HepG2 (cell line): Measurements from ENCODE around the gene GPN2. TPM values are rescaled to one million over a fixed set of nuclear protein-coding genes. Genes with fewer than 3 reads are reported as not detected.

Source experiments
- CSRNP1 ChIP-seq: sonication (generic); formaldehyde crosslinking; IDR thresholded peaks from 2 replicates; pipeline ENCODE4 v1.8.1; 2023; ENCODE audit warnings: mild to moderate bottlenecking, missing genetic modification reagents
- GLI4 ChIP-seq: sonication (generic); formaldehyde crosslinking; IDR thresholded peaks from 2 replicates; pipeline ENCODE4 v1.5.1; 2020; ENCODE audit warnings: missing genetic modification reagents, mild to moderate bottlenecking, moderate library complexity, borderline replicate concordance
- KLF11 ChIP-seq: IDR thresholded peaks from 2 replicates; pipeline ENCODE4 v1.6.1; 2016; ENCODE audit warnings: missing compliant biosample characterization
- MTF2 ChIP-seq: sonication (generic); formaldehyde crosslinking; IDR thresholded peaks from 2 replicates; pipeline ENCODE4 v1.5.0; 2020; ENCODE audit warnings: missing genetic modification reagents, borderline replicate concordance
- NR0B2 ChIP-seq: sonication (generic); formaldehyde crosslinking; IDR thresholded peaks from 2 replicates; pipeline ENCODE4 v1.4.0; 2020; ENCODE audit warnings: mild to moderate bottlenecking, missing genetic modification reagents
- RAD21 ChIP-seq: fragments of 450-650 bp; formaldehyde crosslinking; IDR thresholded peaks from 2 replicates; pipeline ENCODE4 v1.5.0; 2020; ENCODE audit warnings: mild to moderate bottlenecking
- TFAP4 ChIP-seq: sonication (generic); IDR thresholded peaks from 2 replicates; pipeline ENCODE4 v1.6.1; 2016; ENCODE audit warnings: low read depth, borderline replicate concordance
- ZBED4 ChIP-seq: sonication (generic); formaldehyde crosslinking; IDR thresholded peaks from 2 replicates; pipeline ENCODE4 v1.4.0; 2020; ENCODE audit warnings: missing genetic modification reagents, borderline replicate concordance
- ZBTB26 ChIP-seq: IDR thresholded peaks from 2 replicates; pipeline ENCODE4 v1.6.1; 2016; ENCODE audit warnings: missing compliant biosample characterization, missing genetic modification reagents, borderline replicate concordance
- ZNF234 ChIP-seq: sonication (generic); formaldehyde crosslinking; conservative IDR thresholded peaks from 2 replicates; pipeline ENCODE4 v1.5.1; 2020; ENCODE audit warnings: mild to moderate bottlenecking, missing genetic modification reagents
- ZNF263 ChIP-seq: sonication (generic); formaldehyde crosslinking; IDR thresholded peaks from 2 replicates; pipeline ENCODE4 v1.4.0; 2020; ENCODE audit warnings: missing genetic modification reagents
- ZNF331 ChIP-seq: sonication (generic); formaldehyde crosslinking; IDR thresholded peaks from 2 replicates; pipeline ENCODE4 v1.4.0; 2020; ENCODE audit warnings: missing genetic modification reagents
- ZNF574 ChIP-seq: sonication (generic); formaldehyde crosslinking; IDR thresholded peaks from 2 replicates; pipeline ENCODE4 v1.4.0; 2020; ENCODE audit warnings: missing genetic modification reagents
- ZNF589 ChIP-seq: sonication (generic); formaldehyde crosslinking; conservative IDR thresholded peaks from 2 replicates; pipeline ENCODE4 v1.8.0; 2022; ENCODE audit warnings: mild to moderate bottlenecking, moderate library complexity, missing genetic modification reagents
- ZSCAN20 ChIP-seq: sonication (generic); formaldehyde crosslinking; IDR thresholded peaks from 2 replicates; pipeline ENCODE4 v1.4.0; 2020; ENCODE audit warnings: missing genetic modification reagents, mild to moderate bottlenecking, borderline replicate concordance
- polyA plus RNA-seq, 8 experiments: library from polyadenylated mRNA; depleted of rRNA in 3 of 8; stranded (reverse) in 7 of 8; unstranded in 1 of 8; fragments of >200 nt; fragmentation: Illumina TruSeq in 4 of 8; extraction: Trizol in 4 of 8; gene quantifications; 2 replicates each; pipeline versions ENCODE4 v1.2.1 to v1.2.3, GENCODE V29; 2011 to 2016; ENCODE audit warnings: low read depth in 4 of 8, missing spikeins in 1 of 8, mixed read lengths in 1 of 8; ENCODE audit not compliant: insufficient read depth in 1 of 8
- total RNA-seq, 5 experiments: library from RNA; depleted of rRNA; stranded (reverse); fragments of >200 nt; fragmentation: Illumina TruSeq; extraction: Trizol; gene quantifications; 2 replicates each; pipeline ENCODE4 v1.2.3, GENCODE V29; 2016; ENCODE audit warnings: low read depth in 1 of 5

GPN2 gene
- total and polyA plus RNA-seq, 2 of the 13 experiments (the other 11 are each of a cell fraction or from before 2014, with no cell fraction given): 19.3 to 38.9 TPM

GRCh38 chr1:26889551-26890466 lies at the start of gene GPN2 (continued):
- TF ChIP-seq ZBTB26 (0 out of 2 replicates have a peak, but pooled peaks have one; percentile 18), MTF2 (CRISPR knock-in tag) (peak; percentile 71; the same call in 1 of the 2 replicates), GLI4 (CRISPR knock-in tag) (peak; percentile 91; the same call in 1 of the 2 replicates), TFAP4 (peak; percentile 91), ZNF263 (CRISPR knock-in tag) (0 out of 2 replicates have a peak, but pooled peaks have one; percentile 15), ZBED4 (no peak), ZNF234 (peak; percentile 31; the same call in 1 of the 2 replicates), ZNF589 (peak; percentile 84; the same call in 1 of the 2 replicates), ZSCAN20 (0 out of 2 replicates have a peak, but pooled peaks have one; percentile 19), NR0B2 (peak; percentile 89; the same call in 1 of the 2 replicates), KLF11 (CRISPR knock-in tag) (no peak), ZNF331 (CRISPR knock-in tag) (peak; percentile 57; the same call in 1 of the 2 replicates), RAD21 (no peak), ZNF574 (CRISPR knock-in tag) (peak; percentile 87), CSRNP1 (CRISPR knock-in tag) (peak; percentile 92)
